GM12878 (cell line): Measurements from ENCODE around the gene IQGAP1. TPM values are rescaled to one million over a fixed set of nuclear protein-coding genes. Genes with fewer than 3 reads are reported as not detected.

ENCODE experiments used
- ATF7 ChIP-seq: fragments of 450-650 bp; IDR thresholded peaks from 2 replicates; pipeline ENCODE4 v1.6.1; 2016; ENCODE audit warnings: low read depth, mild to moderate bottlenecking
- BMI1 ChIP-seq: fragments of 450-650 bp; IDR thresholded peaks from 2 replicates; pipeline ENCODE4 v1.6.1; 2016; ENCODE audit warnings: mild to moderate bottlenecking, moderate library complexity, borderline replicate concordance
- CEBPB ChIP-seq, 2 experiments: fragments of 150-350 bp in 1 of 2; IDR thresholded peaks; 2 replicates each; pipeline ENCODE4 v1.6.1; 2012 to 2014; ENCODE audit warnings: low read depth in 2 of 2, low read length in 2 of 2, borderline replicate concordance in 1 of 2, inconsistent platforms in 1 of 2
- CHD1 ChIP-seq: IDR thresholded peaks from 2 replicates; pipeline ENCODE4 v1.6.1; 2012; ENCODE audit warnings: low read depth, low read length, improper control_type of control experiment
- GABPA ChIP-seq: IDR thresholded peaks from 2 replicates; pipeline ENCODE4 v1.6.1; 2014; ENCODE audit warnings: antibody characterized with exemption, low read depth, mild to moderate bottlenecking, inconsistent platforms
- IRF5 ChIP-seq: fragments of 450-650 bp; IDR thresholded peaks from 2 replicates; pipeline ENCODE4 v1.6.1; 2017; ENCODE audit warnings: borderline replicate concordance
- LARP7 ChIP-seq: fragments of 450-650 bp; IDR thresholded peaks from 2 replicates; pipeline ENCODE4 v1.6.1; 2017; ENCODE audit warnings: mild to moderate bottlenecking
- NR2C2 ChIP-seq: IDR thresholded peaks from 2 replicates; pipeline ENCODE4 v1.6.1; 2011; ENCODE audit warnings: borderline replicate concordance, low read depth; ENCODE audit not compliant: control insufficient read depth, insufficient read length
- POLR2AphosphoS5 ChIP-seq: IDR thresholded peaks from 2 replicates; pipeline ENCODE4 v1.6.1; 2011; ENCODE audit warnings: mild to moderate bottlenecking, low read length, inconsistent platforms
- RB1 ChIP-seq: fragments of 450-650 bp; formaldehyde crosslinking; IDR thresholded peaks from 2 replicates; pipeline ENCODE4 v1.6.1; 2017; ENCODE audit warnings: mild to moderate bottlenecking, borderline replicate concordance
- RBBP5 ChIP-seq: fragments of 200-600 bp; sonication (generic); conservative IDR thresholded peaks from 2 replicates; pipeline ENCODE4 v1.6.1; 2016
- SMARCA5 ChIP-seq: fragments of 450-650 bp; IDR thresholded peaks from 2 replicates; pipeline ENCODE4 v1.6.1; 2017; ENCODE audit warnings: mild to moderate bottlenecking
- SREBF1 ChIP-seq: IDR thresholded peaks from 2 replicates; pipeline ENCODE4 v1.6.1; 2012; ENCODE audit warnings: mild to moderate bottlenecking, low read length
- TARDBP ChIP-seq: IDR thresholded peaks from 2 replicates; pipeline ENCODE4 v1.6.1; 2016; ENCODE audit warnings: borderline replicate concordance
- ZBTB40 ChIP-seq: fragments of 450-650 bp; IDR thresholded peaks from 2 replicates; pipeline ENCODE4 v1.6.1; 2016; ENCODE audit warnings: mild to moderate bottlenecking, moderate library complexity, borderline replicate concordance
- polyA plus RNA-seq, 11 experiments: library from polyadenylated mRNA; depleted of rRNA in 4 of 11; unstranded in 6 of 11; stranded (reverse) in 5 of 11; fragments of >200 nt; fragmentation: Nextera tagmentation in 4 of 11; fragmentation: Illumina TruSeq in 1 of 11; extraction: Ambion mirVana in 4 of 11; extraction: Trizol in 1 of 11; gene quantifications; 1 replicate in 1 of 11; 2 replicates in 10 of 11; pipeline versions ENCODE4 v1.2.1 to v1.2.3, GENCODE V29; 2011 to 2016; ENCODE audit warnings: inconsistent platforms in 2 of 11, missing spikeins in 2 of 11, low read depth in 1 of 11
- total RNA-seq, 4 experiments: library from RNA; depleted of rRNA in 3 of 4; stranded (reverse); fragments of >200 nt in 3 of 4; fragmentation: Illumina TruSeq in 1 of 4; extraction: Trizol in 1 of 4; gene quantifications; 2 replicates each; pipeline versions ENCODE4 v1.2.1 to v1.2.3, GENCODE V29; 2013 to 2021
- TF ChIP-seq, protein P1 (sequence below): fragments of 450-650 bp; IDR thresholded peaks from 2 replicates; pipeline ENCODE4 v1.6.1; 2018; ENCODE audit warnings: borderline replicate concordance, mild to moderate bottlenecking; ENCODE audit not compliant: partially characterized antibody
- TF ChIP-seq, protein P2 (sequence below): IDR thresholded peaks from 2 replicates; pipeline ENCODE4 v1.6.1; 2012; ENCODE audit warnings: low read length, inconsistent platforms
- TF ChIP-seq, protein P3 (sequence below): IDR thresholded peaks from 2 replicates; pipeline ENCODE4 v1.6.1; 2012; ENCODE audit warnings: low read depth, low read length, improper control_type of control experiment

Gene IQGAP1
- total and polyA plus RNA-seq, 10 of the 15 experiments (the other 5 are each of a cell fraction or from before 2014, with no cell fraction given): 65.2 to 250 (median 112) TPM

DNA sequence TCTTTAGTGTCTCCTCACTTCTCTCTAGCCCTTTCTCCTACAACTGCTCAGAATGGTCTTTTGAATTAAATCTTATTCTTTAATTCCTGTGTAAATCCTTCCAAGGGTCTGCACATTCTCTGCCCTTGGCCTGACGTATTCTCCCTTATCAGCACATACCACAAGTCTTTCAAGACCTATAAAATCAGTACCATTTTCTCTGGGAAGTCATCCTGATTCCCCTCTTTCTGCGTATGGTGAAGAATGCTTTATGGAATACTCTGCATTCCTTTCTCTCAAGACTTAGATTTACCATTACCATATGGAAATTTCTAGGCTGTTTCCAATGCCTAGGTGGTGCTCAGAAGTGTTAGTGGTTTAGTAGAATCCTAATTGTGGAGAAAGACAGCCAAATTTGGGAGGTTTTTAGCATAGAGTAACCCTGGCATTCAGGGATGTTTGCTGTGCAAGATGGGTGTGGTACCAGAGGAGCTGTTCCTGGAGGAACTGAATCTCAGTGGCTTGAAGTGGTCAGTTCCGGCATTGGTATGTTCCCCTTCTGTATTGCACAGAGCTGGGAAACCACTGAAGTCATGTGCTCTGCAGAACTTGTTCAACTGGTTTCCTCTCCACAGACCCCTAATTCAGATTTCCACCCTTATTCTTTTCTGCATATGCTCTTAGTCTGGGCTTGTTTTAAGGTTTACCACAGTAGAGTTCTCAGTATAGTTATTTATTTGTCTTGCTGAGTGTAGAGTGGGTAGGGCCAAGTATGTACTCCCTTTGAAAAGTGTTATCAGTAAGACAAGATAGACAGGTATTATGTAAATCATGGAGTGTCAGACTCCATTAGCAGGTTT, 24.5 kb downstream of the IQGAP1 start (continued):
- TF ChIP-seq ZBTB40 (no peak), RBBP5 (no peak), IRF5 (no peak), BMI1 (no peak), POLR2AphosphoS5 (no peak), GABPA (no peak), CHD1 (no peak), RB1 (no peak), ATF7 (0 out of 2 replicates have a peak, but pooled peaks have one; percentile 33), SMARCA5 (peak; percentile 75; the same call in 1 of the 2 replicates), TARDBP (no peak), CEBPB (IDR thresholded peaks at IDR 0.05; ENCODE audit: borderline replicate concordance in 1 of 2, low read depth in 2 of 2, low read length in 2 of 2) (no peak), NR2C2 (no peak), LARP7 (no peak), SREBF1 (no peak)
- TF ChIP-seq, protein P1, sequence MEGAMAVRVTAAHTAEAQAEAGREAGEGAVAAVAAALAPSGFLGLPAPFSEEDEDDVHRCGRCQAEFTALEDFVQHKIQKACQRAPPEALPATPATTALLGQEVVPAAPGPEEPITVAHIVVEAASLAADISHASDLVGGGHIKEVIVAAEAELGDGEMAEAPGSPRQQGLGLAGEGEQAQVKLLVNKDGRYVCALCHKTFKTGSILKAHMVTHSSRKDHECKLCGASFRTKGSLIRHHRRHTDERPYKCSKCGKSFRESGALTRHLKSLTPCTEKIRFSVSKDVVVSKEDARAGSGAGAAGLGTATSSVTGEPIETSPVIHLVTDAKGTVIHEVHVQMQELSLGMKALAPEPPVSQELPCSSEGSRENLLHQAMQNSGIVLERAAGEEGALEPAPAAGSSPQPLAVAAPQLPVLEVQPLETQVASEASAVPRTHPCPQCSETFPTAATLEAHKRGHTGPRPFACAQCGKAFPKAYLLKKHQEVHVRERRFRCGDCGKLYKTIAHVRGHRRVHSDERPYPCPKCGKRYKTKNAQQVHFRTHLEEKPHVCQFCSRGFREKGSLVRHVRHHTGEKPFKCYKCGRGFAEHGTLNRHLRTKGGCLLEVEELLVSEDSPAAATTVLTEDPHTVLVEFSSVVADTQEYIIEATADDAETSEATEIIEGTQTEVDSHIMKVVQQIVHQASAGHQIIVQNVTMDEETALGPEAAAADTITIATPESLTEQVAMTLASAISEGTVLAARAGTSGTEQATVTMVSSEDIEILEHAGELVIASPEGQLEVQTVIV: no peak
- TF ChIP-seq, protein P2, sequence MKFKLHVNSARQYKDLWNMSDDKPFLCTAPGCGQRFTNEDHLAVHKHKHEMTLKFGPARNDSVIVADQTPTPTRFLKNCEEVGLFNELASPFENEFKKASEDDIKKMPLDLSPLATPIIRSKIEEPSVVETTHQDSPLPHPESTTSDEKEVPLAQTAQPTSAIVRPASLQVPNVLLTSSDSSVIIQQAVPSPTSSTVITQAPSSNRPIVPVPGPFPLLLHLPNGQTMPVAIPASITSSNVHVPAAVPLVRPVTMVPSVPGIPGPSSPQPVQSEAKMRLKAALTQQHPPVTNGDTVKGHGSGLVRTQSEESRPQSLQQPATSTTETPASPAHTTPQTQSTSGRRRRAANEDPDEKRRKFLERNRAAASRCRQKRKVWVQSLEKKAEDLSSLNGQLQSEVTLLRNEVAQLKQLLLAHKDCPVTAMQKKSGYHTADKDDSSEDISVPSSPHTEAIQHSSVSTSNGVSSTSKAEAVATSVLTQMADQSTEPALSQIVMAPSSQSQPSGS: no peak
- TF ChIP-seq, protein P3, sequence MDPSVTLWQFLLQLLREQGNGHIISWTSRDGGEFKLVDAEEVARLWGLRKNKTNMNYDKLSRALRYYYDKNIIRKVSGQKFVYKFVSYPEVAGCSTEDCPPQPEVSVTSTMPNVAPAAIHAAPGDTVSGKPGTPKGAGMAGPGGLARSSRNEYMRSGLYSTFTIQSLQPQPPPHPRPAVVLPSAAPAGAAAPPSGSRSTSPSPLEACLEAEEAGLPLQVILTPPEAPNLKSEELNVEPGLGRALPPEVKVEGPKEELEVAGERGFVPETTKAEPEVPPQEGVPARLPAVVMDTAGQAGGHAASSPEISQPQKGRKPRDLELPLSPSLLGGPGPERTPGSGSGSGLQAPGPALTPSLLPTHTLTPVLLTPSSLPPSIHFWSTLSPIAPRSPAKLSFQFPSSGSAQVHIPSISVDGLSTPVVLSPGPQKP: no peak
